ENCODE data around the gene TNNT1.
A peak's percentile ranks its signal among the peaks of the same experiment; 100 is the strongest.
"Not testable (repeated sequence)": the region's sequence is repeated elsewhere in the genome, so short reads cannot be mapped to it uniquely, and the experiment has no call there.

TNNT1 gene

GRCh38 chr19:55166530-55167268 is 17.7 kb upstream of the TNNT1 start, which contains the start of gene DNAAF3:
TSS of gene DNAAF3 (minus strand) at chr19:55166613. CDS start at chr19:55166413, 200 bp downstream.
- peak; percentile 56 for DNase-seq

DNA sequence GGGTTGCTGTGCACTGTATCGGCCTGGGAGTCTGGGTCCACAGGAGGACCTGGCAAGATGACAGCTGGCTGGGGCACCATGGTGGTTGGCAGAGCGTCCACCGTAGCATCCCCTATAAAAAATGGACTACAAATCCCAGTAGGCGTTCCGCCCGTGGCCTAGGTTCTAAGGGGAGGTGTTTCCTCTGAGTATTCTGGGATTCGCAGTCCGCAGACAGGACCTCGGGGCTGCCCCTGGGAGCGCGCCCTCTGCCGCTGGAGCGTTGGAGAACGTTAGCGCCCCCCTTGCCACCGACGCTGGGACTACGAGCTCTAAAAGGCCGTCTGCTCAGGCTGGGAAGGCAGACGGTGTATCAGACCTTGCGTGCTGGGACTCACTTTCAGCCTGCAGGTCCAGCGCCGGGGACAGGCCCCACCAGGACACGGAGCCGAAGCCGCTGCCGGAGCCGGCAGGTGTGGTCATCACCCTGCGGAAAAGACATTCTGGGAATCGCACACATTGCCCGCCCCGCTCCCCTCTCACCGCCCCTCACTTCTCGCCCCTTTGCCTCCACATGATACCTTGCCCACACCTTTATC is 17.0 kb upstream of the TNNT1 start:
- DNase-seq: no peak

GRCh38 chr19:55161571-55162322 is 12.7 kb upstream of the TNNT1 start:
- DNase-seq: no peak

- no peak for DNase-seq
Measured at GRCh38 chr19:55160986-55161365, 12.0 kb upstream of the TNNT1 start.

DNA sequence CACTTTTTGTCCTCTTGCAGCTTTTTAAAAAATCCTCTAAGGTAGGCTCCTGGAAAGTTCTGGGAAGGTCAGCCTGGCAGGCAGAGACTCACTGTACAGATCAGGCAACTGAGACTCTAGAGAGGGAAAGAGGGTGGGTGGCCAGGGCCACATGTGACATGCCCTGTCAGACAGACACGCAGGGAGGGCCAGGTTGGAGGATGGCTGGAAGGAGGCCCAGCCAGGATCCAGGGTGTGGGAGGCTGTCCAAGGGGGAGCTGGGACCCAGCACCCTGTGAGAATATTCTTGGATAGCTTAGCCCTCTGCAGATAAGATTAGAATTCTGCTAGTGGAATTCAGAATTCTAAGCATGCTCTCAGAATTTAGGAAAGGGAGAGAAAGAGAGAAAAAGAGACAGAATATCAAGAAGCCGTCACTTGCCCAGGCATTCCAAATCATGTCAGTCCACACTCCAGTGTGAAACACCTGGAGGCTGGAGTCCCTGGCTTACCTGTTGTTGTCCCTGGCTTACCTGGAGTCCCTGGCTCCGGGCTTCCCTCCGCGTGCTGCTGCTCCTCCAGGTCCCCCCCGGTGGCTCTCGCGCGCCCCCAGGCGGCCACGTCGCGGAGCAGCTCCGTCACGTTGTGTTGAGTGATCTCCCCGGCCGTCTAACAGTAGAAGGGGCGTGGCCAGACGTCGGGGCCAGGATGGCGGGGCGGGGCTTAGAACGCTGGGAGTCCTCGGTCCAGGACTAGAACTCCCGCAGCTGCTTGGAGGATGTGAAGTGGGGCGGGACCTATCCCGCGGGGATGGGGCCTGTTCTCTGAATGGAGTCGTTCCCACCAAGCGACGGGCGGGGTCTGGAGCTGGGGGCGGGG is 11.4 kb upstream of the TNNT1 start:
- DNase-seq: peak; percentile 73

DNA sequence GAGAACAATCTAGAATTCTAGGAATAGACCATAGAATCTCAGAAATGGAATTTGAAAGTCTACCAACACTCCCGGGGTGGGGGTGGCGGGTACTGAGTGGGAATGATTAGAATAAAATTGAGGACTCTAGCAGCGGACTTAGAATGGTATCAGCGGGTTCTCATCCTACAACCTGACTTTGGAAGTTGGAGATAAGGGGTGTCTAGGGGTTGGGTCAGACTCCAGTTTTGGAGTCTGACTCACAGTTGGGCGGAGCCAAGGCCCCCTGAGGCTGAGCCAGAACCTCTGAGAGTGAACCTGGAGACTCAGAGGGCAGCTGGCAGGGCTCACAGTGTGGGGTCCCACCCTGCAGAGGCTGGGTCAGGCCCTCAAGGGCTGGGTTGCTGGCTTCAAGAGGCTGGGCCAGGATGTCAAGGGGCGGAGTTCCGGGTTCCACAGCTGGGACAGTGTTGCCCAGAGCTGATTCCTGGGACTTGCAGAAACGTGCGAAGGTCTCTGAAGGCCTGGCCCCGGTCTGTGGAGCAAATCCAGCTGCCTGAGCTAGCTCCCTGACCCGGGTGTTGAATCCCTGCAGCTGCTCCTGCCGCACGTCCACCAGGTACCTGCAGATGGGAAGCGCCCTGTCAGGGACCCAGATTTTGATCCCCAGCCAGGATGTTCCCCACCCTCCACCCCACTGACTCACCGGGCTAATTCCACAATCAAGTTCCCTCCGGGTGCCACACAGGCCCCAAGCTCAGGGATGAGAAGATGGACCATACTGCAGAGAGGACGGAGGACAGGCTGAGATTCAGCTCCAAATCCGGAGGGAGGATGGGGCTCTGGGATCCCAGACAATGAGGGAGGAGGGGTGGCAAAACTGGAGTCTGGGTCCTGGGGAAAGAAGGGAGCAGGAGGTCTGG is 10.1 kb upstream of the TNNT1 start:
- DNase-seq: no peak

DNA sequence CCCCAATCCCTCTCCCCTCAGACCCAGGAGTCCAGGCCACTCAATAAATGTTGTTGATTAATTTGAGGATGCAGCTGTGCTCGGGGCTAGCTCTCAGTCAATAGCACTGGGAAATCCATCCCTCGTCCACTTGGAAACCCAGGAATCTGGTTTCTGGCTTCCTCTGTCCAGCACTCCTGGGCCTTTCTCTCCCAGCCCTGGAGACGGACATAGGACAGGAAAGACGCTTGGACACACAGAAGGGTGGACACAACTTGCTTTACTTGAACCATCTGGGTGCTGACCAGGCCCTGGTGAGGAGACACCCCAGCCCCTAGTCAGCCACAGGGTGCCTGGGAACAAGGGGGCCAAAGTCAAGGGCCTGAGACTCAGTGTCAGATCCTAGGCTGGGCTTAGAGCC is 9.4 kb upstream of the TNNT1 start:
- no peak for DNase-seq

GRCh38 chr19:55157064-55157908 is 8.3 kb upstream of the TNNT1 start, which contains the start of gene TNNI3:
TSS of gene TNNI3 (minus strand) at chr19:55157732. CDS start at chr19:55157589, 143 bp downstream.
- no peak for DNase-seq

- no peak for DNase-seq
Measured at GRCh38 chr19:55156202-55157063, 7.4 kb upstream of the TNNT1 start.

- DNase-seq: not testable (repeated sequence)
Measured at GRCh38 chr19:55155784-55156183, 6.8 kb upstream of the TNNT1 start.

DNA sequence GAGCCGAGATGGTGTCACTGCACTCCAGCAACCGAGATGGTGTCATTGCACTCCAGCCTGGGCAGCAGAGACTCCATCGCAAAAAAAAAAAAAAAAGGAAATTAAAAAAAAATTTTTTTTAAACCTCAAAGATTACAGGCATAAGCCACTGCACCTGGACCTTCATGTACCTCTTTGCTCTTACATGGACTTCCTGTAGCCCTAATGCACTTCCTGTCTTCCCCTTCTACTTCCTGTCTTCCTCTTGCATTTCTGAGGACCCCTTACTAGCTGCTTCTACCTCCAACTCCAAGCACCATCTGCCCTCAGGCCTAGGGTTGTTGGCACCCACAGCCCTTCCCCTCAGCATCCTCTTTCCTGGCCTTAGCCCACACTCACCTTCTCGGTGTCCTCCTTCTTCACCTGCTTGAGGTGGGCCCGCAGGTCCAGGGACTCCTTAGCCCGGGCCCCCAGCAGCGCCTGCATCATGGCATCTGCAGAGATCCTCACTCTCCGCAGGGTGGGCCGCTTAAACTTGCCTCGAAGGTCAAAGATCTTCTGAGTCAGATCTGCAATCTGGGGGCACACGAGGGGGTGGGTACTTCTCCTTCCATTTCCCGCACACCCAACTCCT is 4.8 kb upstream of the TNNT1 start:
- DNase-seq: no peak

GRCh38 chr19:55152017-55152416 is 3.0 kb upstream of the TNNT1 start:
- no peak for DNase-seq

DNA sequence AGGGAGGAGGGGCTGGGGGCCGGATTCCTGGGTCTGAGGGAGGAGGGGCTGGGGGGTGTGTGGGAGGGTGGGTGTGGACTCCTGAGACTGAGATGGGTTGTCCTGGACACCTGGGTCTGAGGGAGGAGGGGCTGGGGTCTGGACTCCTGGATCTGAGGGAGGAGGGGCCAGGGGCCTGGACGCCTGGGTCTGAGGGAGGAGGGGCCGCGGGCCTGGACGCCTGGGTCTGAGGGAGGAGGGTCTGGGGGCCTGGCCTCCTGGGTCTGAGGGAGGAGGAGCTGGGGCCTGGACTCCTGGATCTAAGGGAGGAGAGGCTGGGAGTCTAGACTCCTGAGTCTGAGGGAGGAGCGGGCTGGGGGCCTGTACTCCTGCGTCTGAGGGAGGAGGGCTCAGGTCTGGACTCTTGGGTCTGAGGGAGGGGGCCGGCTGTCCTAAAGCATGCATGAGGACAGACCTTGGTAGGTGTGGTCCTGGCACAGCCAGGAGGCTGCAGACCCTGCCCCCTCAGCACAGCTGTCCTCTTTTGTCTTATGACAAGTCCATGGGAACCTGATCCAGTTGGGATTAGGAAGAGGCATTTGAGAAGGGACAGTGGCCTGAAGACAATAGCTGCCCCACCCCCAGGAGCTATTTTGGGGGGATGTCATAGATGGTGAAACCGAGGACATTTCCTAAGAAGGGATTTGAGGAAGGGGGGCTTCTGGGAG is 1.3 kb downstream of the TNNT1 start:
- DNase-seq: no peak

- DNase-seq: no peak
Measured at GRCh38 chr19:55146705-55147273, 2.2 kb downstream of the TNNT1 start.

DNA sequence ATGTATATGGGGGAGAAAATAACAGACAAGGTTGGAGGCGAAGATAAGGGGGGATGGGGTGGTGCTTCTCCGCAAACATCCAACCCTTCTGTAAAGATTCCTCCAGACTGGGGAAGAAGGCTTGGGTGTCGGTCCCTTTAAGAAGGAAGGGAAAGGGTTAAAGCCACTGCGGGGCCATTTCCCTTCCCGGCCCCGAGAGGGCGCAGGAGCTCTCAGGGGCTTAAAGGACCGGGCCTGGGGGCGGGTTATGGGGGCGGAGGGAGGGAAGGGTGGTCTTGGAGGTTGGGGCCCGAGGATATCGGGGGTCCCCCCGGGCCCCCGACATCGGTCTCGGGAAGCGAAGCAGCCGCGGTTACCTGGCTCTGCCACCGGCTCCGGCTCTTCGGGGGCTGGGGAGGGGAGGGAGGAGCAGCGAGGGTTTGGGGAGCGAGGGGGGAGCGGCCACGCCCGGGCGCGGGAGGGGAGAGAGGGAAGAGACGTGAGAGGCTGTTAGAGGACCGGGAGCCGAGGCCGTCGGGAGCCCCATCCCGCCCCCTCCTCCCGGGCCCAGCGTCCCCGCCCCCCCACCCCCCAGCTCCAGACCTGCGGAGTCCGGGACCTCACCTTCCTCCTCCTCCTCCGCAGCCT is 2.8 kb downstream of the TNNT1 start:
- no peak for DNase-seq

DNA sequence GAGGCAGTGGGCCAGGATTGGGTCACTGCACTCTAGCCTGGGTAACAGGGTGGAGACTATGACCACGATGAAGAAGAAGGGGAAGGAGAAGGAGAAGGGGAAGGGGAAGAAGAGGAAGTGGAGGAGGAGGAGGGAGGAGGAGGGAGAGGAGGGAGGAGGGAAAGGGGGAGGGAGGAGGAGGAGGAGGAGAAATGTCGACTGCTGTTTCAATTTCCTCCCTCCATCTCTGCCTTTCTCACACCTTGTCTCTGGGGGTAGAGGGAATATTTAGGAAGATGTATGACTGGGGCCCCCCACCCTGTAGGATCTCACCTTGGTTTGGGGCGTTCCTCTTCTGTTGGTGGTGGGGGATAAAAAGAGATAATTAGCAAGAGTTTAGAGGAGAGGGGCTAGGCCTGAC is 3.8 kb downstream of the TNNT1 start:
- no peak for DNase-seq

DNA sequence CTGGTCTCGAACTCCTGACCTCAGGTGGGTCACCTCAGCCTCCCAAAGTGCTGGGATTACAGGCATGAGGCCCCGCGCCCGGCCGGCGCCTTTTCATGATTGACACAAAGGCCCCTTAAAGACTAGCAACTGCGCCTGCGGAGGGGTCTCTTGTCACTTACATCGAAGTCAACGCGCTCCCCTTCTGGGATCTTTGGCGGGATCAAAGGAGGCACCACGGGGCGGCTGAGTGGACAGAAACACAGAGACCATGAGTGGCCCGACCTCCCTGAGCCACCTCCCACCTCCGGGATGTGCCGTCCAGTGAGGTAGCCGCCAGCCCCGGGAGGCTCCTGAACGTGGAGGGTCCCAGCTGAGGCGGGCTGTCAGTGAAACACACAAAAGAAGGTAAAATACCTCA is 7.3 kb downstream of the TNNT1 start:
- no peak for DNase-seq

GRCh38 chr19:55137915-55138314 is 11.1 kb downstream of the TNNT1 start:
- no peak for DNase-seq

Measured in activated CD4-positive, alpha-beta T cell treated with anti-CD3 and anti-CD28 coated beads for 1 hour (primary cell).